NB4 (cell line): ENCODE measurements around the gene ZNF428.

Experiments
- DNase-seq: peaks from one replicate; pipeline ENCODE4 v3.0.0; 2010; ENCODE audit warnings: low read depth
- H3K4me3 ChIP-seq: one replicate; pipeline ENCODE4 v1.5.1; 2011; ENCODE audit warnings: mild to moderate bottlenecking, low read depth, low read length, moderate library complexity
- CTCF ChIP-seq: IDR thresholded peaks from one replicate; pipeline ENCODE4 v1.5.1; 2012; ENCODE audit warnings: low read depth, low read length
- MAX ChIP-seq: IDR thresholded peaks from 2 replicates; pipeline ENCODE4 v1.6.1; 2011; ENCODE audit warnings: low read depth, low read length
- MYC ChIP-seq: IDR thresholded peaks from 2 replicates; pipeline ENCODE4 v1.6.1; 2011; ENCODE audit warnings: low read depth, low read length
- POLR2A ChIP-seq: IDR thresholded peaks from 2 replicates; pipeline ENCODE4 v1.6.1; 2011; ENCODE audit warnings: mild to moderate bottlenecking; ENCODE audit not compliant: insufficient read length; ENCODE audit errors: extremely low read depth

Gene ZNF428

GRCh38 chr19:43561139-43561970 lies 58.1 kb downstream of the ZNF428 start:
- H3K4me3 ChIP-seq: no peak overlapping the region
- no peak for DNase-seq
- TF ChIP-seq MYC: no peak
- TF ChIP-seq POLR2A: no peak
- no peak for TF ChIP-seq CTCF
- TF ChIP-seq MAX: no peak

DNA sequence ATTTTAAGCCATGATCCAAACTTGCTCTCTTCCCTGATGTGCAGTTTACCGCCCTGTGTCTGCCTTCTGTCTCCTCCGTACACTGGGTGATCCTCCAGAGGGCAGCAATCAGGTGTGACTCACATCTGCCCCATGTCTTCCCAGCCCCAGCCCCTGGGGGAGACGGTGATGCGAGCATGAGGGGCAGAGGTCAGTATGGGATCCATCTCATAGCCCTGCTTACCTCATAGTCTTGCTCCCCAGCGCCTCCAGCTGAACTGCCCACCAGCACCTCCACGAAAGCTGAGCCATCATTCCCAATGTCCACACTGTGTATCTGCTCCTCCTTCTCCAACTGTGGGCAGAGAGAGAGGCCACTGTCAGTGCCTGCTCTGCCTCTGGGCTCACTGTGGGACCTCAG lies 58.7 kb downstream of the ZNF428 start:
- TF ChIP-seq POLR2A: no peak
- peak; percentile 24 for TF ChIP-seq CTCF
- peak; percentile 67 for DNase-seq

More for the DNA sequence above, 58.7 kb downstream of the ZNF428 start:
- H3K4me3 ChIP-seq: no peak overlapping the region
